ENCODE data around the gene VPS13D.
"Not testable (repeated sequence)": the region's sequence is repeated elsewhere in the genome, so short reads cannot be mapped to it uniquely, and the experiment has no call there.

The VPS13D gene

DNA sequence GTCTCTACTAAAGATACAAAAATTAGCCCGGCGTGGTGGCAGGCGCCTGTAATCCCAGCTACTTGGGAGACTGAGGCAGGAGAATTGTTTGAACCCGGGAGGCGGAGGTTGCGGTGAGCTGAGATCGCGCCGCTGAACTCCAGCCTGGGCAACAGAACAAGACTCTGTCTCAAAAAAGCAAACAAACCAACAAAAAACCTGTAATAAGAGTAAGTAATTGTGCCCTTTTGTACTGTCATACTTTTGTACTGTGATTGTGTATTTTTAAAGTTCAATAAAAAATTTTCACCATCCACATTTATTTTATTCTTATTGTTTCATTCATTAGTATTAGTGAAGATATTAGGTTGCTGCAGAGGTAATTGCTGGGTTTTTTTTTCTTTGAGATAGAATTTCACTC is 292.9 kb downstream of the VPS13D start:
- DNase-seq = not testable (repeated sequence)

- no peak for DNase-seq
Measured at GRCh38 chr1:12524266-12524665, 294.4 kb downstream of the VPS13D start.

GRCh38 chr1:12525311-12526181 is 295.7 kb downstream of the VPS13D start:
- no peak for DNase-seq

- peak in 1 of 2 experiments; percentile 8 for DNase-seq
Measured at GRCh38 chr1:12527564-12527963, 297.7 kb downstream of the VPS13D start.

- DNase-seq = peak; percentile 36 to 58
Measured at GRCh38 chr1:12528021-12528852, 298.4 kb downstream of the VPS13D start.

- no peak for DNase-seq
Measured at GRCh38 chr1:12529640-12530174, 299.9 kb downstream of the VPS13D start.

DNA sequence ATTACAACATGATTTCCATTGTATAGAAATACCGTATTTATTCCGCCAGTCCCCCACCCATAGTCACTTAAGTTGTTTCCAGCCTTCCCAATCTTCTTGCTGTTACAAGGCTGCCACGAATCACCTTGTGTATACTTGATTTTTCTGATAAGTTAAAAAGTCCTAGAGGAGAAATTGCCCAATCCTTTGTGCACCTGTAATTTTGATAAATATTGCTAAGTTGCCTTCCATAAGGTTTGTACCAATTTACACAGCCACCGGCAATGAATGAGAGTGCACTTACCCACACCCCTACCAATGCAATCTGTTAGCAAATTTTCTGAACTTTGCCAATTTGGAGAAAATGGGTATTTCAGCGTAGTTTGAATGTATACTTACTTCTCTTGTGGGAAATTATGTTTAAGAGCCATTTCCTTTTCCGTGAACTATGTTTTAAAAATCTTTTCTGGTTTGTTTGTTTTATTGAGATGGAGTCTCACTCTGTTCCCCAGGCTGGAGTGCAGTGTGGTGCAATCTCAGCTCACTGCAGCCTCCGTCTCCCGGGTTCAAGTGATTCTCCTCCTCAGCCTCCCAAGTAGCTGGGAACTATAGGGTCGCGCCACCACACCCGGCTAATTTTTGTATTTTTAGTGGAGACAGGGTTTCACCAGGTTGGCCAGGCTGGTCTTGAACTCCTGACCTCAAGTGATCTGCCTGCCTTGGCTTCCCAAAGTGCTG is 300.8 kb downstream of the VPS13D start:
- DNase-seq = no peak

DNA sequence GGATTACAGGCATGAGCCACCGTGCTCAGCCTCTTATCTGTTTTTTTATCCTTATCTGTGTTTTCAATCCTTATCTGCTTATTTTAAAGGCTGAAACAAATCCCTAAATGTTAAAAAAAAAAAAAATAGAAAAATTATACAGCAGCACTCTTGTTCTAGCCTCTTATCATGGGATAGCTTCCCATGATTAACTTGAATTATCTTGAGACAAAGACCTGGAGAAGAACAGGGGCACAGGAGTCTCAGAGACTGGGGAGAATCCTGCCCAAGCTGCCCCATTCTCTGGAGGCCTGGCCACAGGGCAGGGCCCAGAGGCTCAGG is 301.3 kb downstream of the VPS13D start:
- DNase-seq = no peak

GRCh38 chr1:12532405-12533315 is 302.8 kb downstream of the VPS13D start:
- no peak for DNase-seq

GRCh38 chr1:12536023-12536639 is 306.3 kb downstream of the VPS13D start:
- no peak for DNase-seq

GRCh38 chr1:12537294-12537693 is 307.5 kb downstream of the VPS13D start:
- DNase-seq = no peak

GRCh38 chr1:12537906-12538461 is 308.2 kb downstream of the VPS13D start:
- DNase-seq = no peak

- DNase-seq = not testable (repeated sequence)
Measured at GRCh38 chr1:12538536-12538935, 308.7 kb downstream of the VPS13D start.

- DNase-seq = no peak
Measured at GRCh38 chr1:12539320-12539704, 309.5 kb downstream of the VPS13D start.

DNA sequence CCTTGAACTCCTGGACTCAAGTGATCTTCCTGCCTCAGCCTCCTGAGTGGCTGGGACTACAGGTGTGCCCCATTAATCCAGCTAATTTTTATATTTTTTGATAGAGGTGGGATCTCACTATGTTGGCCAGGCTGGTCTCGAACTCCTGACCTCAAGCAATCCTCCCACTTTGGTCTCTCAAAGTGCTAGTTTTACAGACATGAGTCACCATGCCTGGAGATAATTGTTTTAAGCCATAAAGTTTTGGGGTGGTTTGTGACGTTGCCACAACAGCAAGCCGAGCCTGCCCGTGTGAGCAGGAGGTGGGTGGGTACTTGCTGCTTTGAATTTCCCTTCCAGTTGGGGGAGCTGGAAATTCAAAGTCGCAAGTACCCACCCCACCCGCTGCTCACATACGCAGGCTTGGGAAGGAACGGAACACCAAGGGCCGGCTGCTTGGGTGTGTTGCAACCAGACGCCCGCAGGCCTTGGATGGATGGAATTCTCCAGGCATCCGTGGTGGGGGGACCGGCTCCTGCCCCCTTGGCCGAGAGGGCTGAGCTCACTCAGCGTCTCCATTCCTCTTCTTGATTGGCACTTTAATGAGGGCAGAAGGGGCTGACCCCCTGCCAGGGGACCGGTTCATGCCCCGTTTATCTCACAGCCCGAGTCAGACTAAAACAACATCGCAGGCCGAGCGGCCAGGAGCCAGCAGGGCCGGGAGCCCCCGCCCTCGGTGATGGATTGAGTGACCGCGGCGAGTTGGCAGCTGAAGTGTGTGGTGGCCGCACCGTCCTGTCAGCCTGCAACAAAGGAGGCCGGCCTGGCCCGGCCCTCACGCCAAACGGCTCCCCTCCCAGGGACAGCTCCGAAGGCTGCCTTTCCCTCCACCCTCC is 310.1 kb downstream of the VPS13D start:
- no peak for DNase-seq

GRCh38 chr1:12540580-12541273 is 310.9 kb downstream of the VPS13D start:
- no peak for DNase-seq

GRCh38 chr1:12541274-12542137 is 311.7 kb downstream of the VPS13D start:
- DNase-seq = no peak

DNA sequence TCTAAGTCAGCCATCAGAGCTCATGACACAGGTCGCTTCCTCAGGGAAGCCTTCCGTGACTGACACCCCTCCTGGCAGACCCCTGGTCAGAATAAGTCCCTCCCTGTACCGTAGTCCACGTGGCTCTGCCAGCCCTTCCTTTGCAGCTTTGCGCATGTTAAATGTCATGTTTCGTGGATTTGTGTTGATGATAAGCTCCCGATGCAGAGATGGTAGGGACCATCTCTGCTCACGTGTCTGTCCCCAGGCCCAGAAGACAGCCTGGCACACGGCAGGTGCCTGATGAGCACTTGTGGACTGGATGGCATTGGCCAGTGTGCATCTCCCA is 312.3 kb downstream of the VPS13D start:
- no peak for DNase-seq

Data from SHP77 (cell line).